ENCODE measurements around the gene MTERF4. TPM values are rescaled to one million over a fixed set of nuclear protein-coding genes. Genes with fewer than 3 reads are reported as not detected.

The MTERF4 gene, protein sequence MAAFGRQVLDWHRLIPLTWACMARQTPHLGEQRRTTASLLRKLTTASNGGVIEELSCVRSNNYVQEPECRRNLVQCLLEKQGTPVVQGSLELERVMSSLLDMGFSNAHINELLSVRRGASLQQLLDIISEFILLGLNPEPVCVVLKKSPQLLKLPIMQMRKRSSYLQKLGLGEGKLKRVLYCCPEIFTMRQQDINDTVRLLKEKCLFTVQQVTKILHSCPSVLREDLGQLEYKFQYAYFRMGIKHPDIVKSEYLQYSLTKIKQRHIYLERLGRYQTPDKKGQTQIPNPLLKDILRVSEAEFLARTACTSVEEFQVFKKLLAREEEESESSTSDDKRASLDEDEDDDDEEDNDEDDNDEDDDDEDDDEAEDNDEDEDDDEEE
- 10 to 100 TPM; 24.6 to 39.4 TPM for total RNA-seq

DNA sequence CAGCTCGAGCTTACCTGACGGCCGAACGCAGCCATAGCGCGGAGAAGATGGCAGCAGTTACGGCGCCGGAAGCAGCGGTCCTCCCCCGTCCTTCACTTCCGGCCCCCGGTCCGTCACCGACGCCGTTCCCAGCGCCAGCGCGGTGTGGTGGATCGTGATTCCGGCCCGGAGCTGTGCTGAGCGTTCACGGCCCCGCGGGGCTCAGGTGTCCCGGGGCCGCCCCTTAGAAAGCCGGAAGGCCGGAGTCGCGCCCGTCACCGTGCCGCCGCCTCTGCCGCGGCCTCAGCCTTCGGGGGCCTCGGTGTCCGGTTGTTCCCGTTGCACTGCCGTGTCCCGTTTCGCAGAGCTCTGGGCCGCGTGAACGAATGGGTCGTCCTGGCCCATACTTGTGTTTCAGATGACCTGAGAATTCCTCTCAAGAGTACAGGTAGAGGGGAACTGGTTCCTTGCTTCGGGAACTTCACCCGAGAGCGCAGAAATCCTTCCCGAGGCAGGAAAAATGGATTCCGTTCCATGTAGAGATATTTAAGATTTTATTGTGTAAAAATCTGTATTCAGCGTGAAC lies at the start of gene MTERF4:
Gene MTERF4 (minus strand): TSS at position 49 of the 565 bp plus-strand sequence. CDS start 14 bp downstream, at position 35.
- ATAC-seq (ENCODE audit: insufficient number of reproducible peaks, low FRiP score, low read depth) (peak; percentile 65), DNase-seq (ENCODE audit: low spot score) (peak; percentile 41)
- Histone ChIP-seq H3K27ac (peak within 1 kb of the TSS; percentile 66 to 73), H3K4me1 (ENCODE audit: control insufficient read depth in 1 of 2, low read depth in 2 of 2) (peaks cover 12 to 21% of the 10 kb centered on the region in 2 donors), H3K9me3 (no peaks in the 10 kb centered on the region), H3K4me3 (peak within 1 kb of the TSS; percentile 90), H3K36me3 (peaks cover 1% of the 10 kb centered on the region), H3K27me3 (replicated peaks; ENCODE audit: insufficient read depth) (no peaks in the 10 kb centered on the region)
- TF ChIP-seq, protein P1, sequence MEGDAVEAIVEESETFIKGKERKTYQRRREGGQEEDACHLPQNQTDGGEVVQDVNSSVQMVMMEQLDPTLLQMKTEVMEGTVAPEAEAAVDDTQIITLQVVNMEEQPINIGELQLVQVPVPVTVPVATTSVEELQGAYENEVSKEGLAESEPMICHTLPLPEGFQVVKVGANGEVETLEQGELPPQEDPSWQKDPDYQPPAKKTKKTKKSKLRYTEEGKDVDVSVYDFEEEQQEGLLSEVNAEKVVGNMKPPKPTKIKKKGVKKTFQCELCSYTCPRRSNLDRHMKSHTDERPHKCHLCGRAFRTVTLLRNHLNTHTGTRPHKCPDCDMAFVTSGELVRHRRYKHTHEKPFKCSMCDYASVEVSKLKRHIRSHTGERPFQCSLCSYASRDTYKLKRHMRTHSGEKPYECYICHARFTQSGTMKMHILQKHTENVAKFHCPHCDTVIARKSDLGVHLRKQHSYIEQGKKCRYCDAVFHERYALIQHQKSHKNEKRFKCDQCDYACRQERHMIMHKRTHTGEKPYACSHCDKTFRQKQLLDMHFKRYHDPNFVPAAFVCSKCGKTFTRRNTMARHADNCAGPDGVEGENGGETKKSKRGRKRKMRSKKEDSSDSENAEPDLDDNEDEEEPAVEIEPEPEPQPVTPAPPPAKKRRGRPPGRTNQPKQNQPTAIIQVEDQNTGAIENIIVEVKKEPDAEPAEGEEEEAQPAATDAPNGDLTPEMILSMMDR (IDR thresholded peaks at IDR 0.05): no peak

DNA sequence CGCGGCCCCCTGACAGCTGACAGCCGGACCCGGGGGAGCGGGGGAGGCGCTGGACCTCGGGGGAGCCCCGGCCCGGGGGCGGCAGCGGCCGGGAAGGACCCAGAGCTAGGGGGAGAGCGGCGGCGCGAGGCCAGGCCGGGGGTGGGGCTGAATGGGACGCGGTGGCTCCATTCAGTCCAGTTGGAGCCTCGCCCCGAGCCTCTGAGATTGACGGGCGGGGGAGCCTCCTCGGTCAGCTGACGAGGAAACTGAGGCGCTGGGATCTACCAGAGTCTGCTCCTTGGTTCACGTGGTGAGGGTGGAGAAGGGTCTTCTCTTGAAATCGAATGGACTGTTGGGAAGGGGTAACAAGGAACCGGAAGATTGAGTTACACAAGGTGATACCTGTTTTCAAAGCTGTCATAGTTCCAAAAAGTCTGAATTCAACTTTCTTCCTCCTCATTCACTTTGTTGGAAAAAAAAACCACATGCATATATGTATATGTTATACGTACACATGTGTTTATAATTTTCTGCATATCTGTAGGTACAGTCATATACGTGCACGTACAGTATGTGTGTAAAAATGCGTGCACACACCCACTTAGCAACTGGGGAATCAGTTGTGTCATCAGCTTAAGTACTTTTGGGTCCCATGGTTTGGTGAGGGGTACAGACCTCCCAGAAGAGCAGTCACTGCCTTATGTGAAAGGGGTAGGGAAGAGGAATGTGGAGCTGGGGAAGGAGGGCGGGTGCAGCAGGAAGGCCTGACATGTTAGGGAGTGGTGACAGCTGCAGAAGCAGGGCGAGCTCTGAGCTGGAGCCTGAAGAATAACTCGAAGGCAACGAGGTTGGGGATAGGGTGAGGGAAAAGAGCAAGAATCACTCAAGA lies 48.8 kb upstream of the MTERF4 start:
- TF ChIP-seq, protein P1 (IDR thresholded peaks at IDR 0.05): no peak
- Histone ChIP-seq H3K4me3 (peak overlapping the region; percentile 99), H3K36me3 (no peaks in the 10 kb centered on the region), H3K27ac (peak overlapping the region; percentile 67 to 79), H3K9me3 (no peaks in the 10 kb centered on the region), H3K4me1 (ENCODE audit: control insufficient read depth in 1 of 2, low read depth in 2 of 2) (peaks cover 0 to 12% of the 10 kb centered on the region in 2 donors), H3K27me3 (replicated peaks; ENCODE audit: insufficient read depth) (no peaks in the 10 kb centered on the region)
- DNase-seq (ENCODE audit: low spot score) (no peak), ATAC-seq (ENCODE audit: insufficient number of reproducible peaks, low FRiP score, low read depth) (no peak)

DNA sequence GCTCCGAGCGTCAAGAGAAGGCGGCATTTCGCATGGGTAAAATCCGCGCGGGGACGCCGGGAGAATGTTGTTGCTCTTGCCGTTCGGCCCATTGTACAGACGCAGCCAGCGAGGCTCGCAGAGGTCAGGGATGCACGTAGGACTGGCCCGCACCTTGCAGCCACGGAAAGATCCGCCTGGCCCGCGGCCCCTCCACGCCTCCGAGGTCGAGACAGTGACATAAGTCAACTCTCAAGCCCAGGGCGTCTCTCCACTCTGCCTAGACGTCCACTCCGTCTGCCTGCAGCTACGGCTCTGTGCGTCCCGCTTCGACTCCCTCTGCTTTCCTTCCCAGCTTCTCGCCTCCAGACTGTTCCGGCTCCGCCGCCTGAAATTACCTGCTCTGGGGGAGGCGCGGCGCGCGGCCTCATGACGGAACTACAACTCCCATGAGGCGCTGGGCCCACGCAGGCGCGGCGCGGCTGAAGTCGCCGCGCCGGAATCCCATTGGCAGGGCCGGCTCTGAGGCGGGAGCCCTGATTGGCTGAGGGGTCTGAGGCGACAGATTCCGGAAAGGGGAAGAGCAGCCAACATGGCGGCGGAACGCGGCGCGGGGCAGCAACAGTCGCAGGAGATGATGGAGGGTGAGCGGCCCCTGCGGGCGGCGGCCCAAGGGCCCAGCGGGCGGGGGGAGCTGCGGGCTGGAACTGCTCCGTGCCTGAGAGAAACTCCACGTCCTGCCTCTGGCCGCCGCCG lies 48.0 kb upstream of the MTERF4 start, which contains the start of gene PPP1R7:
Gene PPP1R7 (plus strand): TSS at position 543 of the 735 bp plus-strand sequence. CDS start 29 bp downstream, at position 572.
- TF ChIP-seq, protein P1 (IDR thresholded peaks at IDR 0.05): no peak
- peak within 1 kb of the TSS; percentile 99 for H3K4me3 ChIP-seq
- no peaks in the 10 kb centered on the region for H3K27me3 ChIP-seq (replicated peaks; ENCODE audit: insufficient read depth)
- H3K4me1 ChIP-seq (ENCODE audit: control insufficient read depth in 1 of 2, low read depth in 2 of 2): peaks cover 0 to 12% of the 10 kb centered on the region in 2 donors
- peak; percentile 78 for ATAC-seq (ENCODE audit: insufficient number of reproducible peaks, low FRiP score, low read depth)
- DNase-seq (ENCODE audit: low spot score): peak; percentile 81
- H3K27ac ChIP-seq: peak within 1 kb of the TSS; percentile 67 to 79
- H3K9me3 ChIP-seq: no peaks in the 10 kb centered on the region
- H3K36me3 ChIP-seq: no peaks in the 10 kb centered on the region

DNA sequence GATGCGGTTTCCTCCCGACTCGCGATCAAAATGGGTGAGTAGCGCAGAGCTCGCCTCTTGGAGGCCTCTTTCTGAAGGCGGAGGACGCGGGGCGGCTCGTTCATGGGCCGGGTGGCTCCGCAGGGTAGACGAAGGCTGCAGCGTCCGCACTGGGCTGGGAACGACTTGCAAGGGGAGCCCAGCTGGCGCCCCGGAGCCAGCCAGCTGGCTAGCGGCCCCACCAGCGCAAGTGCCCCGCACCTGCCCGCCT lies 47.5 kb upstream of the MTERF4 start:
- no peak for DNase-seq (ENCODE audit: low spot score)
- Histone ChIP-seq H3K4me1 (ENCODE audit: control insufficient read depth in 1 of 2, low read depth in 2 of 2) (peaks cover 0 to 12% of the 10 kb centered on the region in 2 donors), H3K4me3 (peak overlapping the region; percentile 99), H3K9me3 (no peaks in the 10 kb centered on the region), H3K27ac (no peak overlapping the region), H3K36me3 (no peaks in the 10 kb centered on the region), H3K27me3 (replicated peaks; ENCODE audit: insufficient read depth) (no peaks in the 10 kb centered on the region)
- TF ChIP-seq, protein P1 (IDR thresholded peaks at IDR 0.05): no peak
- peak; percentile 0 for ATAC-seq (ENCODE audit: insufficient number of reproducible peaks, low FRiP score, low read depth)

Data from thoracic aorta (tissue), 2 donors.